ENCODE measurements around the gene PNCK.

Gene PNCK

GRCh38 chrX:153665726-153666306, 7.8 kb downstream of the PNCK start:
- H3K4me3 ChIP-seq (replicated peaks; ENCODE audit: low read depth, low read length): no peak overlapping the region
- no peak for DNase-seq (ENCODE audit: low read depth)
- TF ChIP-seq CTCF (IDR thresholded peaks at IDR 0.05; ENCODE audit: low read length, missing control alignments): no peak

GRCh38 chrX:153662266-153662665, 11.3 kb downstream of the PNCK start:
- no peak overlapping the region for H3K4me3 ChIP-seq (replicated peaks; ENCODE audit: low read depth, low read length)
- peak; percentile 38 for TF ChIP-seq CTCF (IDR thresholded peaks at IDR 0.05; ENCODE audit: low read length, missing control alignments)
- DNase-seq (ENCODE audit: low read depth): peak; percentile 35

GRCh38 chrX:153659268-153659667, 14.3 kb downstream of the PNCK start:
- no peak for DNase-seq (ENCODE audit: low read depth)
- no peak for TF ChIP-seq CTCF (IDR thresholded peaks at IDR 0.05; ENCODE audit: low read length, missing control alignments)
- no peak overlapping the region for H3K4me3 ChIP-seq (replicated peaks; ENCODE audit: low read depth, low read length)

- no peak overlapping the region for H3K4me3 ChIP-seq (replicated peaks; ENCODE audit: low read depth, low read length)
- no peak for DNase-seq (ENCODE audit: low read depth)
- TF ChIP-seq CTCF (IDR thresholded peaks at IDR 0.05; ENCODE audit: low read length, missing control alignments): no peak
Measured at GRCh38 chrX:153657161-153657560, 16.5 kb downstream of the PNCK start.

GRCh38 chrX:153653556-153653955, 20.1 kb downstream of the PNCK start:
- DNase-seq (ENCODE audit: low read depth): no peak
- no peak overlapping the region for H3K4me3 ChIP-seq (replicated peaks; ENCODE audit: low read depth, low read length)
- no peak for TF ChIP-seq CTCF (IDR thresholded peaks at IDR 0.05; ENCODE audit: low read length, missing control alignments)

GRCh38 chrX:153651540-153652079, 22.0 kb downstream of the PNCK start:
- no peak overlapping the region for H3K4me3 ChIP-seq (replicated peaks; ENCODE audit: low read depth, low read length)
- DNase-seq (ENCODE audit: low read depth): no peak
- TF ChIP-seq CTCF (IDR thresholded peaks at IDR 0.05; ENCODE audit: low read length, missing control alignments): peak; percentile 21

GRCh38 chrX:153650959-153651358, 22.7 kb downstream of the PNCK start:
- no peak overlapping the region for H3K4me3 ChIP-seq (replicated peaks; ENCODE audit: low read depth, low read length)
- no peak for TF ChIP-seq CTCF (IDR thresholded peaks at IDR 0.05; ENCODE audit: low read length, missing control alignments)
- no peak for DNase-seq (ENCODE audit: low read depth)

All from fibroblast of pulmonary artery (primary cell).